PFSK-1 (cell line): ENCODE measurements around the gene DERA.

ENCODE experiments used
- FOXP2 ChIP-seq: optimal IDR thresholded peaks from 2 replicates; pipeline ENCODE3; 2011; ENCODE audit warnings: borderline replicate concordance, control low read depth, inconsistent platforms; ENCODE audit not compliant: insufficient read depth; ENCODE audit errors: extremely low read length, extremely low read depth
- POLR2AphosphoS5 ChIP-seq: IDR thresholded peaks from 2 replicates; pipeline ENCODE4 v1.6.1; 2012; ENCODE audit warnings: low read depth, mild to moderate bottlenecking, control low read depth, low read length, moderate library complexity
- SIN3A ChIP-seq: IDR thresholded peaks from 2 replicates; pipeline ENCODE4 v1.6.1; 2012; ENCODE audit warnings: mild to moderate bottlenecking, low read length, moderate library complexity, borderline replicate concordance; ENCODE audit not compliant: insufficient read depth
- TAF1 ChIP-seq: IDR thresholded peaks from 2 replicates; pipeline ENCODE4 v1.6.1; 2012; ENCODE audit warnings: low read length, control low read depth, borderline replicate concordance; ENCODE audit not compliant: insufficient read depth
- TF ChIP-seq, protein P1 (sequence below), 2 experiments: IDR thresholded peaks; 2 replicates each; pipeline versions ENCODE4 v1.6.1 to v1.8.0; 2011 to 2012; ENCODE audit warnings: low read depth in 2 of 2, low read length in 2 of 2, control low read depth in 1 of 2, inconsistent platforms in 1 of 2, mild to moderate bottlenecking in 1 of 2, moderate library complexity in 1 of 2; ENCODE audit not compliant: insufficient read depth in 1 of 2

Gene DERA

DNA sequence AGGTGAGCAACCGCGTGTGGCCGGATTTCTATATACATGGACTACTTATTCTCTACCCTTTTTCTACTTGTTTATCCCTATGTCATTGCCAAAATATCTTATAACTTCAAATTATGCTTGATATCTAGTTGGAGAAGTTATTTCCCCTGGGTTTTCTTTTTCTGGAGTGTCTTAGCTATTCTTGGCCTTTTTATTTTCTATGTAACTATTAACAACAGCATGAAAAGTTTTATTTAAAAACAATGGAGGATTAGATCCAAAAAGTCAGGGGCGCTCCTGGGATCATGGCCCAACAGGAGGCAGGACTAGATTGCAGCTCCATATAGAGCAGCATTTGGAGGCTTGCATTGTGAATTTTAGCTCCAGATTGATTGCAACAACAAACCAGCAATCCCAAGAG, 37.6 kb upstream of the DERA start:
- no peak for TF ChIP-seq POLR2AphosphoS5

DNA sequence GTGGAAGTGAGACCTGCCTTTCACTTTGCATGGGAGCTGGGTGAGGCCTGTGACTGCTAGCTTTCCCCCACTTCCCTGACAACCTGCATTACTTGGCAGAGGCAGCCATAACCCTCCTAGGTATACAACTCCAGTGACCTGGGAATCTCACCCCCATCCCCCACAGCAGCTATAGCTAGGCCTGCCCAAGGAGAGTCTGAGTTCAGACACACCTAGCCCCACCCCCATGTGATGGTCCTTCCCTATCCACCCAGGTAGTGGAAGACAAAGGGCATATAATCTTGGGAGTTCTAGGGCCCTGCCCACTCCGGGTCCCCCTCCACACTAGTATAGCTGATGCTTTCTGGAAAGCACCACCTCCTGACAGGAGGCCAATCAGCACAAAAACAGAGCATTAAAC, 35.3 kb upstream of the DERA start:
- TF ChIP-seq TAF1 (no peak), FOXP2 (no peak), SIN3A (no peak), POLR2AphosphoS5 (no peak)
- TF ChIP-seq, protein P1, sequence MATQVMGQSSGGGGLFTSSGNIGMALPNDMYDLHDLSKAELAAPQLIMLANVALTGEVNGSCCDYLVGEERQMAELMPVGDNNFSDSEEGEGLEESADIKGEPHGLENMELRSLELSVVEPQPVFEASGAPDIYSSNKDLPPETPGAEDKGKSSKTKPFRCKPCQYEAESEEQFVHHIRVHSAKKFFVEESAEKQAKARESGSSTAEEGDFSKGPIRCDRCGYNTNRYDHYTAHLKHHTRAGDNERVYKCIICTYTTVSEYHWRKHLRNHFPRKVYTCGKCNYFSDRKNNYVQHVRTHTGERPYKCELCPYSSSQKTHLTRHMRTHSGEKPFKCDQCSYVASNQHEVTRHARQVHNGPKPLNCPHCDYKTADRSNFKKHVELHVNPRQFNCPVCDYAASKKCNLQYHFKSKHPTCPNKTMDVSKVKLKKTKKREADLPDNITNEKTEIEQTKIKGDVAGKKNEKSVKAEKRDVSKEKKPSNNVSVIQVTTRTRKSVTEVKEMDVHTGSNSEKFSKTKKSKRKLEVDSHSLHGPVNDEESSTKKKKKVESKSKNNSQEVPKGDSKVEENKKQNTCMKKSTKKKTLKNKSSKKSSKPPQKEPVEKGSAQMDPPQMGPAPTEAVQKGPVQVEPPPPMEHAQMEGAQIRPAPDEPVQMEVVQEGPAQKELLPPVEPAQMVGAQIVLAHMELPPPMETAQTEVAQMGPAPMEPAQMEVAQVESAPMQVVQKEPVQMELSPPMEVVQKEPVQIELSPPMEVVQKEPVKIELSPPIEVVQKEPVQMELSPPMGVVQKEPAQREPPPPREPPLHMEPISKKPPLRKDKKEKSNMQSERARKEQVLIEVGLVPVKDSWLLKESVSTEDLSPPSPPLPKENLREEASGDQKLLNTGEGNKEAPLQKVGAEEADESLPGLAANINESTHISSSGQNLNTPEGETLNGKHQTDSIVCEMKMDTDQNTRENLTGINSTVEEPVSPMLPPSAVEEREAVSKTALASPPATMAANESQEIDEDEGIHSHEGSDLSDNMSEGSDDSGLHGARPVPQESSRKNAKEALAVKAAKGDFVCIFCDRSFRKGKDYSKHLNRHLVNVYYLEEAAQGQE (IDR thresholded peaks at IDR 0.05; ENCODE audit: insufficient read depth in 1 of 2, low read depth in 2 of 2, low read length in 2 of 2): no peak

DNA sequence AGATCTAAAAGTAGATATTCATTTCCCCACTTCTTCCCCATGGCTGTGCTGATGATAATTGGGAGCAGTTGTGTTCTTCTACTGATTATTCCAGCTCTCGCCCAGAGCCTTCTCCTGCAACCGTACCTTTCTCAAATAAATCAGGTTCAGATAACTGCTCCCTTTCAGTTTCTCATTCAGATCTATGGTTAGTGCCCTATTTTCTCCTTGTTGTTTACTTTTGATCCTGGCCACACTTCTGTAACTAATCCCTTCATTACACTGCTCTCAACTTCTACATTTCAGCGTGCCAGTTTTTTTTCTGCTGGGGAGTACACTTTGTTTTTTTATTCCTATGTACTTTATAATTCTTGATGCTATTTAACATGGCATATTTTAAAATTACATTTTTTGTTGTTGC, 31.7 kb upstream of the DERA start:
- TF ChIP-seq SIN3A: no peak
- TF ChIP-seq POLR2AphosphoS5: no peak
- TF ChIP-seq FOXP2: no peak
- TF ChIP-seq TAF1: no peak
- TF ChIP-seq, protein P1 (IDR thresholded peaks at IDR 0.05; ENCODE audit: insufficient read depth in 1 of 2, low read depth in 2 of 2, low read length in 2 of 2): no peak

DNA sequence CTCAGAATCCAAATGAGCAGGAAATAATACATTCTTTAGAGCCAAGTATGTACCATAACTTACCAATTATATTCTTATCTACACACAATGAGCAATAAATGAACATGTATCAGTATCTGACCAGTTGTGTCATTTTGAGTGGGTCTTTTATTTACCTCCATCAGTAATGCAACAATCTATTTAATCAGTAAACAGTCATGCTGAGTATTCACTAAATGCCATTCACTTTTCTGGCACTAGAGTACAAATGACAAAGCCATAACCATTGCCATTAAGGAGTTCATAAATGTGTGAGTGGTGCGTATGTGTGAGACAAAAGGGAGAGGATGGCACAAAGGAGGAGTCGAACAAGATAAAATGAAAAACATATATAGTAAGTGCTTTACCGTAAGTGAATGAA, 30.4 kb upstream of the DERA start:
- TF ChIP-seq, protein P1 (IDR thresholded peaks at IDR 0.05; ENCODE audit: insufficient read depth in 1 of 2, low read depth in 2 of 2, low read length in 2 of 2): no peak
- TF ChIP-seq POLR2AphosphoS5 (no peak), FOXP2 (no peak), TAF1 (no peak), SIN3A (no peak)

DNA sequence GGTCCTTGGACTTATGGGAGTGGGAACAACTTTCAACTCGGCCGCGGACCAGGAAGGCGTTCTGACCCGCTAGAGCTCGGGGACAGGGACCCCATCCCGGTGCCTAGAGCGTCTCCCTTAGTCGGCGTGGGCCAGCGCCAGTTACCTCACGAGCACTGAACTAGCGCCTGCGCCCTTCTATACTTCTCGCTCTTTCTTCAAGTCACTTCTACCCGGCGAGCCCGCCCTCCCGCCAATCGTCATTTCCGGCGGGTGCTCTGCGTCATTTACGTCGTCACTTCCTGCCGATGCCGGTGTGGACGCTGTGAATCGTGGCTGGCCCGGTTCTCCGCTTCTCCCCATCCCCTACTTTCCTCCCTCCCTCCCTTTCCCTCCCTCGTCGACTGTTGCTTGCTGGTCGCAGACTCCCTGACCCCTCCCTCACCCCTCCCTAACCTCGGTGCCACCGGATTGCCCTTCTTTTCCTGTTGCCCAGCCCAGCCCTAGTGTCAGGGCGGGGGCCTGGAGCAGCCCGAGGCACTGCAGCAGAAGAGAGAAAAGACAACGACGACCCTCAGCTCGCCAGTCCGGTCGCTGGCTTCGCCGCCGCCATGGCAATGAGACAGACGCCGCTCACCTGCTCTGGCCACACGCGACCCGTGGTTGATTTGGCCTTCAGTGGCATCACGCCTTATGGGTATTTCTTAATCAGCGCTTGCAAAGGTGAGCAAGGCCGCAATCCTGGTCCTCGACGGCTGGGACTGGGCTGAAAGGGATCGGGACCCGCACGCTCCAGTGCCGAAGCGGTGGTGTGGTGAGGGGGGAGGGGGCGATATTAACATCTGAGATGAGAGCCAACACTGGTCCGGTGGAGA, 28.8 kb upstream of the DERA start, which contains the start of gene STRAP:
Gene STRAP (plus strand): TSS at position 270 of the 854 bp plus-strand sequence. CDS start 321 bp downstream, at position 591.
- TF ChIP-seq TAF1 (peak; percentile 81; the same call in 1 of the 2 replicates), POLR2AphosphoS5 (peak; percentile 97), SIN3A (peak; percentile 88; the same call in 1 of the 2 replicates), FOXP2 (peak; percentile 6)
- TF ChIP-seq, protein P1 (IDR thresholded peaks at IDR 0.05; ENCODE audit: insufficient read depth in 1 of 2, low read depth in 2 of 2, low read length in 2 of 2): peak in 1 of 2 experiments; percentile 11; a peak in 1 of 4 replicates
